Neural crest cell (in vitro differentiated cells): Measurements from ENCODE around the gene DCANP1. TPM values are rescaled to one million over a fixed set of nuclear protein-coding genes. Genes with fewer than 3 reads are reported as not detected.

Source experiments
- DNase-seq: peaks from one replicate; pipeline ENCODE4 v3.0.0; 2021; ENCODE audit warnings: low read depth, mixed read lengths, low spot score
- H3K27ac Mint-ChIP-seq: one replicate; pipeline ENCODE4 v1.8.0; 2021; ENCODE audit warnings: mild to moderate bottlenecking, mixed read lengths; ENCODE audit not compliant: unreplicated experiment
- H3K27me3 Mint-ChIP-seq: 2 replicates; pipeline ENCODE4 v1.8.0; 2021; ENCODE audit warnings: low read depth, mild to moderate bottlenecking, mixed read lengths
- H3K36me3 Mint-ChIP-seq: 2 replicates; pipeline ENCODE4 v1.8.0; 2021; ENCODE audit warnings: low read depth, mild to moderate bottlenecking, mixed read lengths
- H3K4me1 Mint-ChIP-seq: 2 replicates; pipeline ENCODE4 v1.8.0; 2021; ENCODE audit warnings: mixed read lengths
- H3K4me3 Mint-ChIP-seq: one replicate; pipeline ENCODE4 v1.8.0; 2021; ENCODE audit warnings: mild to moderate bottlenecking, mixed read lengths
- H3K9me3 Mint-ChIP-seq: 2 replicates; pipeline ENCODE4 v1.8.0; 2021; ENCODE audit warnings: mixed read lengths
- CTCF ChIP-seq: fragments of 200-600 bp; sonication (generic); conservative IDR thresholded peaks from 2 replicates; pipeline ENCODE4 v1.5.0; 2021; ENCODE audit warnings: antibody characterized with exemption, mild to moderate bottlenecking
- total RNA-seq: library from RNA; stranded (reverse); gene quantifications from 2 replicates; pipeline ENCODE4 v1.2.1, GENCODE V29; 2021

The DCANP1 gene
- total RNA-seq, 1 donor from 2014 or later, result not detected

DNA sequence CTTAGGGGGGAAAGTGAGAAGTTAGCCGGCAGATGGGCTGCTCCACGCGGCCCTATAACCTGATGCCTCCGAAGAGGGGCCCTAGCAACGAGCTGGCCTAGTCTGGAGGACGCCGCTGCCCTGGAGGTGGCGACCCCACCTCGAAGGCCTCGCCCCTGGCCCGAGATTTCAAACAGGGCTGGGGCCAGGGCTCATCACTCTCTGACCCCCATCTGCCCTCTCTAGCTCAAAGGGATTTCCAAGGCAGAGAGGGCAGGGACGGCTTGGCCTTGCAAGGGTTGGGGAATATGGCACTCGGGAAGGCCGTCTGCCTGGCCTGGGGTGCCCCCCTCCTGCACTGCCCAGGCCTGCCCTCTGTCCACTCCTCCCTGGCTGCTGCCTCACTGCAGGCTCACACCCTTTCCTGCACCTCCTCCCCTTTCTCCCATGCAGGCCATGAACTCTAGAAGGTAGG is 30.5 kb upstream of the DCANP1 start:
- no peak for DNase-seq
- Mint-ChIP-seq H3K27me3 (peaks cover 75% of the 10 kb centered on the region), H3K27ac (no peak overlapping the region), H3K4me1 (peaks cover 27% of the 10 kb centered on the region), H3K4me3 (no peak overlapping the region), H3K9me3 (no peaks in the 10 kb centered on the region), H3K36me3 (no peaks in the 10 kb centered on the region)
- TF ChIP-seq CTCF, result no peak

- H3K36me3 Mint-ChIP-seq, result no peaks in the 10 kb centered on the region
- peak overlapping the region; percentile 15 for H3K27ac Mint-ChIP-seq
- peaks cover 81% of the 10 kb centered on the region for H3K27me3 Mint-ChIP-seq
- no peak for DNase-seq
- peak overlapping the region; percentile 56 for H3K4me3 Mint-ChIP-seq
- no peak for TF ChIP-seq CTCF
- H3K4me1 Mint-ChIP-seq, result peaks cover 27% of the 10 kb centered on the region
- H3K9me3 Mint-ChIP-seq, result no peaks in the 10 kb centered on the region
Measured at GRCh38 chr5:135476615-135477581, 29.8 kb upstream of the DCANP1 start.

DNA sequence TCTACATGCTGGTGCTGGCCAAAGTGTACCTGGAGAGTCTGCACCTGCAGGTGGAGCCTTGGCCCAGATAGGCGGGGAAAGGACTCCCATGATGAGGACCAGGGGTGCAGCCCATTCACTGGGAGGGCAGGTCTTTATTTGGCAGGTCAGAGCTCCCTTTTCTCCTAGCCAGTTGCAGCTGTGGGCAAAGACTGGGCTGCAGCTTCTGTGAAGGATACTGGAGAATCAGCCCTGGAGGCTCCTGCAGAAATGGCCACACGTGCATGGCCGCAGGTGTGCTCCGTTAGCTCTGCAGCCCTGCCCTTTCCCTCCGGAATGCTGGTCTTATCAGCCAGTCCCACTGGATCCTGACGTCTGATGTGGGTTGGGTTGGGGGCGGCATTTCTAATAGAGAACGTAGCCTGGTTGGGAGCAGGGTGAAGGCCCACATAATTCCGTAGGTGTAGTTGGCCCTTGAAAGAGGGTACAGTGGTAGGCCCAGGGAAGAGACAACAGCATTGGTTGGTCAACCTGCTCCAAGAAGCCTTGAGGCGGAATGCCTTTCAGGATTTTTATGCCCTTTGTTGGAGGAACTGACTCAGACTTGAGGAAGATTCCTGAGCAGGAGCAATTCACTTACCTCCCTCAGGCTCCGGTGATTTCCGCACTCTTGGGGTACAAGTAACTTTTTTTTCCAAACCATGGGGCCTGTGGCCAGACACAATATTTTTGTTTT is 27.0 kb upstream of the DCANP1 start:
- Mint-ChIP-seq H3K36me3 (no peaks in the 10 kb centered on the region), H3K4me3 (no peak overlapping the region), H3K27me3 (peaks cover 92% of the 10 kb centered on the region), H3K27ac (no peak overlapping the region), H3K9me3 (no peaks in the 10 kb centered on the region), H3K4me1 (peaks cover 21% of the 10 kb centered on the region)
- no peak for TF ChIP-seq CTCF
- DNase-seq, result no peak

GRCh38 chr5:135472141-135472540 is 25.0 kb upstream of the DCANP1 start:
- Mint-ChIP-seq H3K4me1 (peaks cover 11% of the 10 kb centered on the region), H3K4me3 (no peak overlapping the region), H3K27me3 (peaks cover 95% of the 10 kb centered on the region), H3K9me3 (no peaks in the 10 kb centered on the region), H3K27ac (no peak overlapping the region), H3K36me3 (no peaks in the 10 kb centered on the region)
- no peak for DNase-seq
- no peak for TF ChIP-seq CTCF

DNA sequence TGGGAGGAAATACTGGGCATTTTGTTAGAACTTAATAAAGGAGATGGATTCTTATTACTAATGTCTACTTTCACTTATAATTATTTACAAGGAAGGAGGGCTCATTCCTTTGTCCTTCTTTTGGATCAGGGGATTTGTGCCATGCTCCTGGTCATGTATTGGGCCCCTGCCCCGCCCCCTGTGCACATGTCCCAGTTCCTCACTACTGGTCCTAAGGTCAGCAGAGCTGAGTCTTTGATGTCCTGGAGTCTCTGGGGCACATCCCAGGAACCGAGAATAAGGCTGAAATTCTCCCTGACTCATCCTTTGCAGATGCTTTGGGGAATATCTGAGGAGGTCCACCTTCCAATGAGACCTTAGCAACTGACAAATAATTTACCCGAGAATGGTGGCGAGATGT is 24.6 kb upstream of the DCANP1 start:
- H3K27me3 Mint-ChIP-seq, result peaks cover 95% of the 10 kb centered on the region

More for the DNA sequence above, 24.6 kb upstream of the DCANP1 start:
- H3K9me3 Mint-ChIP-seq, result no peaks in the 10 kb centered on the region
- H3K36me3 Mint-ChIP-seq, result no peaks in the 10 kb centered on the region
- H3K27ac Mint-ChIP-seq, result no peak overlapping the region
- DNase-seq, result no peak
- no peak overlapping the region for H3K4me3 Mint-ChIP-seq
- H3K4me1 Mint-ChIP-seq, result peaks cover 7% of the 10 kb centered on the region
- no peak for TF ChIP-seq CTCF
